H1 (cell line): ENCODE measurements around the gene ABHD6. TPM values are rescaled to one million over a fixed set of nuclear protein-coding genes. Genes with fewer than 3 reads are reported as not detected.
A peak's percentile ranks its signal among the peaks of the same experiment; 100 is the strongest.

ENCODE experiments used
- CTCF ChIA-PET: fragments of 300-600 bp; sonication (Branson Sonifier 250); formaldehyde crosslinking; loops from one replicate; lab custom pipeline; 2021; ENCODE audit not compliant: partially characterized antibody; lab: Charles Lee
- POLR2A ChIA-PET: fragments of 300-600 bp; sonication (Branson Sonifier 250); formaldehyde crosslinking; loops from one replicate; lab custom pipeline; 2021; ENCODE audit warnings: inconsistent platforms; ENCODE audit not compliant: partially characterized antibody; lab: Charles Lee
- DNase-seq, 2 experiments: peaks; one replicate each; pipeline versions ENCODE4 v3.0.0 to v3.0.0-alpha.2; 2010 to 2022; ENCODE audit warnings: low spot score in 2 of 2, low read depth in 1 of 2, mixed read lengths in 1 of 2
- FAIRE-seq: peaks from 2 replicates; lab custom pipeline; 2011; peaks lifted over from hg19 to GRCh38; lab: Jason Lieb, UNC
- H2AFZ ChIP-seq: 2 replicates; pipeline ENCODE4 v1.8.1; 2012; ENCODE audit warnings: low read length, inconsistent platforms
- H2AK5ac ChIP-seq: 2 replicates; pipeline ENCODE4 v1.6.1; 2013; ENCODE audit warnings: low read depth, low read length
- H2BK120ac ChIP-seq: replicated peaks from 2 replicates; pipeline ENCODE3; 2013; ENCODE audit warnings: low read depth, low read length, inconsistent platforms
- H2BK12ac ChIP-seq: 2 replicates; pipeline ENCODE4 v1.6.1; 2013; ENCODE audit warnings: low read depth, low read length
- H2BK15ac ChIP-seq: 2 replicates; pipeline ENCODE4 v1.6.1; 2013; ENCODE audit warnings: low read length
- H2BK20ac ChIP-seq: 2 replicates; pipeline ENCODE4 v1.6.1; 2013; ENCODE audit warnings: low read length
- H2BK5ac ChIP-seq: 2 replicates; pipeline ENCODE4 v1.6.1; 2013; ENCODE audit warnings: low read depth, low read length
- H3K14ac ChIP-seq: 2 replicates; pipeline ENCODE4 v1.6.1; 2013; ENCODE audit warnings: inconsistent platforms; ENCODE audit not compliant: insufficient read length
- H3K18ac ChIP-seq: 2 replicates; pipeline ENCODE4 v1.6.1; 2013; ENCODE audit warnings: low read length; ENCODE audit errors: extremely low read depth
- H3K23ac ChIP-seq: 2 replicates; pipeline ENCODE4 v1.6.1; 2013; ENCODE audit warnings: inconsistent platforms; ENCODE audit not compliant: insufficient read length
- H3K23me2 ChIP-seq: 2 replicates; pipeline ENCODE4 v1.6.1; 2013; ENCODE audit warnings: low read depth, low read length
- H3K27ac ChIP-seq: 2 replicates; pipeline ENCODE4 v1.6.1; 2011; ENCODE audit warnings: low read depth, low read length, inconsistent platforms
- H3K27me3 ChIP-seq, 4 experiments: replicated peaks in 1 of 4; 1 replicate in 1 of 4; 2 replicates in 3 of 4; pipeline versions ENCODE4 v1.6.1 to v1.8.1; 2011 to 2013; ENCODE audit warnings: low read length in 3 of 4, mild to moderate bottlenecking in 3 of 4, inconsistent platforms in 2 of 4, mixed read lengths in 2 of 4, moderate library complexity in 1 of 4; ENCODE audit not compliant: control insufficient read depth in 3 of 4, insufficient read depth in 3 of 4; ENCODE audit errors: extremely low read depth in 1 of 4
- H3K36me3 ChIP-seq, 4 experiments: 2 replicates each; pipeline versions ENCODE4 v1.6.1 to v1.8.1; 2011 to 2013; ENCODE audit warnings: mild to moderate bottlenecking in 4 of 4, low read length in 3 of 4, moderate library complexity in 2 of 4, control low read depth in 1 of 4, inconsistent platforms in 1 of 4; ENCODE audit not compliant: insufficient read depth in 4 of 4, control insufficient read depth in 2 of 4
- H3K4ac ChIP-seq: replicated peaks from 2 replicates; pipeline ENCODE3; 2013; ENCODE audit warnings: low read length, low read depth, mixed read lengths, inconsistent platforms; ENCODE audit not compliant: insufficient read length
- H3K4me1 ChIP-seq, 4 experiments: replicated peaks in 1 of 4; 1 replicate in 1 of 4; 2 replicates in 3 of 4; pipeline versions ENCODE4 v1.6.1 to v1.8.1; 2011 to 2013; ENCODE audit warnings: low read length in 3 of 4, inconsistent platforms in 2 of 4, mixed read lengths in 1 of 4; ENCODE audit not compliant: insufficient read depth in 4 of 4, control insufficient read depth in 3 of 4
- H3K4me2 ChIP-seq, 2 experiments: 2 replicates each; pipeline versions ENCODE4 v1.6.1 to v1.8.1; 2011 to 2013; ENCODE audit warnings: low read depth in 2 of 2, low read length in 2 of 2, control low read depth in 1 of 2, inconsistent platforms in 1 of 2, mild to moderate bottlenecking in 1 of 2; ENCODE audit not compliant: insufficient read depth in 1 of 2
- H3K4me3 ChIP-seq, 4 experiments: fragments of 200-600, 300-600 bp in 1 of 4; sonication (generic), shearing (Covaris generic), sonication (Bioruptor Twin) in 1 of 4; 2 replicates each; pipeline versions ENCODE4 v1.5.1 to v1.8.1; 2011 to 2016; ENCODE audit warnings: low read length in 4 of 4, low read depth in 3 of 4, control low read depth in 2 of 4, inconsistent platforms in 2 of 4, mild to moderate bottlenecking in 2 of 4, mixed read lengths in 1 of 4, moderate library complexity in 1 of 4; ENCODE audit not compliant: insufficient read depth in 2 of 4; ENCODE audit errors: extremely low read depth in 1 of 4
- H3K56ac ChIP-seq: replicated peaks from 2 replicates; pipeline ENCODE3; 2013; ENCODE audit warnings: low read depth, mild to moderate bottlenecking, mixed read lengths, low read length, inconsistent platforms; ENCODE audit not compliant: insufficient read length
- H3K79me1 ChIP-seq: 2 replicates; pipeline ENCODE4 v1.6.1; 2013; ENCODE audit warnings: low read depth, low read length, control low read depth
- H3K79me2 ChIP-seq, 2 experiments: 2 replicates each; pipeline versions ENCODE4 v1.6.1 to v1.8.1; 2012 to 2013; ENCODE audit warnings: low read length in 2 of 2, mild to moderate bottlenecking in 2 of 2, inconsistent platforms in 1 of 2; ENCODE audit not compliant: insufficient read depth in 2 of 2, control insufficient read depth in 1 of 2
- H3K9ac ChIP-seq, 4 experiments: replicated peaks in 1 of 4; 1 replicate in 1 of 4; 2 replicates in 3 of 4; pipeline versions ENCODE4 v1.6.1 to v1.8.1; 2011 to 2013; ENCODE audit warnings: low read depth in 3 of 4, low read length in 3 of 4, control low read depth in 2 of 4, mild to moderate bottlenecking in 2 of 4, moderate library complexity in 2 of 4, inconsistent platforms in 1 of 4; ENCODE audit errors: extremely low read depth in 1 of 4
- H3K9me3 ChIP-seq, 2 experiments: 2 replicates each; pipeline versions ENCODE4 v1.6.1 to v1.8.1; 2012 to 2013; ENCODE audit warnings: mild to moderate bottlenecking in 2 of 2, moderate library complexity in 2 of 2, control low read depth in 1 of 2, inconsistent platforms in 1 of 2, low read depth in 1 of 2, low read length in 1 of 2, mixed read lengths in 1 of 2; ENCODE audit not compliant: insufficient read depth in 2 of 2
- H4K20me1 ChIP-seq, 2 experiments: replicated peaks in 1 of 2; 2 replicates each; pipeline versions ENCODE3 to v1.8.1; 2011 to 2013; ENCODE audit warnings: inconsistent platforms in 2 of 2, low read length in 2 of 2, mild to moderate bottlenecking in 1 of 2; ENCODE audit not compliant: insufficient read depth in 2 of 2, control insufficient read depth in 1 of 2
- H4K5ac ChIP-seq: 2 replicates; pipeline ENCODE4 v1.6.1; 2013; ENCODE audit warnings: low read length, low read depth, mixed read lengths, inconsistent platforms; ENCODE audit not compliant: insufficient read length
- H4K8ac ChIP-seq: 2 replicates; pipeline ENCODE4 v1.8.0; 2013; ENCODE audit warnings: mild to moderate bottlenecking, moderate library complexity, low read length, inconsistent platforms; ENCODE audit not compliant: insufficient read depth; ENCODE audit errors: extremely low read depth
- H4K91ac ChIP-seq: replicated peaks from 2 replicates; pipeline ENCODE3; 2013; ENCODE audit warnings: low read length, mixed read lengths, inconsistent platforms; ENCODE audit not compliant: insufficient read length
- POLR2A ChIP-seq, 2 experiments: IDR thresholded peaks; 1 replicate in 1 of 2; 2 replicates in 1 of 2; pipeline ENCODE4 v1.6.1; 2011; ENCODE audit warnings: low read depth in 2 of 2, low read length in 2 of 2, mild to moderate bottlenecking in 2 of 2; ENCODE audit errors: control extremely low read depth in 1 of 2
- SP1 ChIP-seq: IDR thresholded peaks from 2 replicates; pipeline ENCODE4 v1.6.1; 2011; ENCODE audit warnings: low read depth, low read length
- YY1 ChIP-seq: IDR thresholded peaks from 2 replicates; pipeline ENCODE4 v1.6.1; 2011; ENCODE audit warnings: low read depth, mild to moderate bottlenecking, low read length
- WGBS, 2 experiments: shearing (Covaris generic) in 1 of 2; methylation state at CpG; one replicate each; pipeline versions ENCODE4 v1.1.6 to v1.1.7; 2013 to 2015; ENCODE audit warnings: low lambda C conversion rate in 2 of 2, mixed read lengths in 2 of 2, inconsistent platforms in 1 of 2, low coverage in 1 of 2, missing lambda C conversion rate in 1 of 2; ENCODE audit not compliant: insufficient replicate concordance in 2 of 2, insufficient coverage in 1 of 2, insufficient read length in 1 of 2; ENCODE audit errors: extremely low coverage in 1 of 2, missing lambda C conversion rate in 1 of 2; 5-methylcytosine and 5-hydroxymethylcytosine counted together
- polyA plus RNA-seq, 7 experiments: library from polyadenylated mRNA; depleted of rRNA in 3 of 7; stranded (reverse) in 5 of 7; unstranded in 2 of 7; fragments of >200 nt in 5 of 7; fragments of 200-250 nt in 2 of 7; gene quantifications; 1 replicate in 5 of 7; 2 replicates in 1 of 7; 4 replicates in 1 of 7; pipeline versions ENCODE4 v1.2.1 to v1.2.3, GENCODE V29; 2011 to 2013; ENCODE audit warnings: missing spikeins in 2 of 7, mixed read lengths in 2 of 7
- total RNA-seq: library from RNA; stranded (reverse); fragmentation: NEBNext Ultra II Directional; extraction: Animal tissue kit (Norgen Biotek cat#: 25700); gene quantifications from 2 replicates; pipeline ENCODE4 v1.2.1, GENCODE V29; 2021

The ABHD6 gene
- total and polyA plus RNA-seq, 2 of the 8 experiments (the other 6 are each of a cell fraction or from before 2014, with no cell fraction given) = 5.9 to 6.6 TPM

DNA sequence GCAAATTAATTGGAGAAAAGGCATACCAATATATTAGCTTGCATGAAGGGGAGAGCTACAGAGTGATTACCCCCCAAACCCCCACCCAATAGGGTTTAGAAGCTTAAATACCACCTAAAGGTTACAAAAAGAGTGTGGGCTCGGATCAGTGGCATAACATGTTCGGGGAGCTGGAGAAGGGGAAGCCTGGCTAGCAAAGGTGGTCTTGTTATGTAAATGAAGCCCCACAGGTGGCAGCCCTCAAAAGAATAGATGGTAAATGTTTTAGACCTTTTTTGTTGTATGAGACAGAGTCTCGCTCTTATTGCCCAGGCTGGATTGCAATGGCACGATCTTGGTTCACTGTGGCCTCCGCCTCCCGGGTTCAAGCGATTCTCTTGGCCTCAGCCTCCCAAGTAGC is 84.2 kb downstream of the ABHD6 start:
- no peak overlapping the region for H3K14ac ChIP-seq
- no peak for FAIRE-seq
- 0 out of 2 replicates have a peak overlapping the region, but pooled peaks have one; percentile 71 for H2BK12ac ChIP-seq
- peak overlapping the region in 1 of 4 experiments; percentile 40; a peak in 1 of 8 replicates for H3K4me3 ChIP-seq
- H2BK120ac ChIP-seq = no peak overlapping the region
- no peak overlapping the region for H3K56ac ChIP-seq
- H3K18ac ChIP-seq = peak overlapping the region; percentile 16; the same call in 1 of the 2 replicates
- no peak overlapping the region for H2AK5ac ChIP-seq
- no peak overlapping the region for H2BK20ac ChIP-seq
- peak overlapping the region; percentile 39 to 59 for H3K4me2 ChIP-seq
- H3K9ac ChIP-seq = no peak overlapping the region
- H2AFZ ChIP-seq = no peak overlapping the region
- H4K91ac ChIP-seq = no peak overlapping the region
- H2BK15ac ChIP-seq = no peak overlapping the region
- WGBS, 2 experiments = 25% methylated on average over 7 of the region's 7 CpGs; no CpG with 5 or more reads in 1 of the 2 experiments
- peaks cover 3 to 26% (median 17%) of the 10 kb centered on the region in 4 experiments for H3K36me3 ChIP-seq
- no peak overlapping the region for H3K23ac ChIP-seq
- H3K4me1 ChIP-seq = peaks cover 0 to 9% (median 9%) of the 10 kb centered on the region in 4 experiments; a peak in 5 of 7 replicates
- no peak overlapping the region for H4K8ac ChIP-seq
- DNase-seq = peak; percentile 46 to 65
- H3K23me2 ChIP-seq = no peaks in the 10 kb centered on the region
- H2BK5ac ChIP-seq = 0 out of 2 replicates have a peak overlapping the region, but pooled peaks have one; percentile 8
- H3K27me3 ChIP-seq = no peaks in the 10 kb centered on the region
- CTCF ChIA-PET = interaction anchor here (0.6 to 12.7 kb wide), 24 partner anchors 9 to 244 kb away, joined by 3 to 104 read pairs (median 4); partner anchors contain the start of genes HTD2 and RPP14
- peak overlapping the region; percentile 17; the same call in 1 of the 2 replicates for H3K27ac ChIP-seq
- H3K4ac ChIP-seq = no peak overlapping the region
- H3K79me1 ChIP-seq = no peaks in the 10 kb centered on the region; the same call in 1 of the 2 replicates
- H3K79me2 ChIP-seq = no peaks in the 10 kb centered on the region
- POLR2A ChIA-PET = interaction anchor here (1.4 to 9.0 kb wide), 5 partner anchors 9 to 99 kb away, joined by 4 to 64 read pairs (median 8); partner anchors contain the start of genes HTD2 and RPP14
- no peak overlapping the region for H4K5ac ChIP-seq
- TF ChIP-seq YY1 (no peak), POLR2A (IDR thresholded peaks at IDR 0.05; ENCODE audit: control extremely low read depth in 1 of 2, low read depth in 2 of 2, low read length in 2 of 2) (0 out of 3 replicates have a peak, but pooled peaks of 1 of the 2 experiments have one; percentile 23), SP1 (0 out of 2 replicates have a peak, but pooled peaks have one; percentile 12)
- peaks cover 0 to 4% of the 10 kb centered on the region in 2 experiments for H4K20me1 ChIP-seq
- no peaks in the 10 kb centered on the region for H3K9me3 ChIP-seq
